ENCODE data around the gene PPM1N. TPM values are rescaled to one million over a fixed set of nuclear protein-coding genes. Genes with fewer than 3 reads are reported as not detected.

Gene PPM1N
- total and polyA plus RNA-seq, 2 of the 13 experiments (the other 11 are each of a cell fraction or from before 2014, with no cell fraction given), result 0.31 to 1.8 TPM

DNA sequence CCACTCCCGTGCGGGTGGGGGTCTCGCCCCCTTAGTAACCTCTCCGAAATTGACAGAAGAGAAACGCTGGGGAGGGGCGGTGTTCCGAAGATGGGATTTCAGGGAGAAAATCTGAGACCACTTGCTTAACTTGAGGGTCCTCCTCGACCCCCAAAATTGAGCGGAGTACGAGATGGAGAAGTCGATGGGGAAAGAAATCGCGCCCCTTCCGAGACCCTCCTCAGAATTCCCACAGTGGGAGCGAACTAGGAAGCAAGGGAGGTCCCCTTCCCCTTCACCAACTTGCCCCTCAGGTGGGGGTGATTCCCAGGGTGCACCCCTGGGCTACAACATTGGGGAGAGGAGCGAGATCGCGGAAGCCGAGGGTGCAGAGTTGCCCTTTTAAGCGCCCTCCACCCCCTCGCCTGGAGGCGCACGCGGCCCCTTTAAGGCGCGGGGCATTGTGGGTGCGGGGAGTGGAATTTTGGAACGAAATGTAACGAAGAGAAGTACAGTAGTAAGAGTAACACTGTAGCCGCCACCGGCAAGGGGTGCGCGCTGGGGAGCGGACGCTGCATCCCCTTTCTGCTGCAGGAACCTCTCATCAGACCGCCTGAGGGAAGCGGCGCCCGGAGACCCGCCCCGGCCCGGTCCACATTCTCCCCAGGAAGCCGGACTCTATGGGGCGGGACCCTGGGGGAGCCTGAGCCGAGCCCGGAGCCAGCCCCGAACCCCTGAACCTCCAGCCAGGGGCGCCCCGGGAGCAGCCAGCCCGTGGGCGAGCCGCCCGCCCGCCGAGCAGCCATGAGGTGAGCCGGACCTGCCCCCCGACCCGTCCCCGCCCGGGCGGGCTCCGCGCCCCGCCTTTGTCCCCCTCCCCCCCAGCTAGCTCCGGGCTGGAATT is 9.0 kb downstream of the PPM1N start, which contains the start of gene VASP (continued):
- TF ChIP-seq, protein P1, sequence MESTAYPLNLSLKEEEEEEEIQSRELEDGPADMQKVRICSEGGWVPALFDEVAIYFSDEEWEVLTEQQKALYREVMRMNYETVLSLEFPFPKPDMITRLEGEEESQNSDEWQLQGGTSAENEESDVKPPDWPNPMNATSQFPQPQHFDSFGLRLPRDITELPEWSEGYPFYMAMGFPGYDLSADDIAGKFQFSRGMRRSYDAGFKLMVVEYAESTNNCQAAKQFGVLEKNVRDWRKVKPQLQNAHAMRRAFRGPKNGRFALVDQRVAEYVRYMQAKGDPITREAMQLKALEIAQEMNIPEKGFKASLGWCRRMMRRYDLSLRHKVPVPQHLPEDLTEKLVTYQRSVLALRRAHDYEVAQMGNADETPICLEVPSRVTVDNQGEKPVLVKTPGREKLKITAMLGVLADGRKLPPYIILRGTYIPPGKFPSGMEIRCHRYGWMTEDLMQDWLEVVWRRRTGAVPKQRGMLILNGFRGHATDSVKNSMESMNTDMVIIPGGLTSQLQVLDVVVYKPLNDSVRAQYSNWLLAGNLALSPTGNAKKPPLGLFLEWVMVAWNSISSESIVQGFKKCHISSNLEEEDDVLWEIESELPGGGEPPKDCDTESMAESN (CRISPR knock-in tag; conservative IDR thresholded peaks at IDR 0.05), result no peak
- TF ChIP-seq, protein P2, sequence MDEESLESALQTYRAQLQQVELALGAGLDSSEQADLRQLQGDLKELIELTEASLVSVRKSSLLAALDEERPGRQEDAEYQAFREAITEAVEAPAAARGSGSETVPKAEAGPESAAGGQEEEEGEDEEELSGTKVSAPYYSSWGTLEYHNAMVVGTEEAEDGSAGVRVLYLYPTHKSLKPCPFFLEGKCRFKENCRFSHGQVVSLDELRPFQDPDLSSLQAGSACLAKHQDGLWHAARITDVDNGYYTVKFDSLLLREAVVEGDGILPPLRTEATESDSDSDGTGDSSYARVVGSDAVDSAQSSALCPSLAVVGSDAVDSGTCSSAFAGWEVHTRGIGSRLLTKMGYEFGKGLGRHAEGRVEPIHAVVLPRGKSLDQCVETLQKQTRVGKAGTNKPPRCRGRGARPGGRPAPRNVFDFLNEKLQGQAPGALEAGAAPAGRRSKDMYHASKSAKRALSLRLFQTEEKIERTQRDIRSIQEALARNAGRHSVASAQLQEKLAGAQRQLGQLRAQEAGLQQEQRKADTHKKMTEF (CRISPR knock-in tag; IDR thresholded peaks at IDR 0.05), result no peak; the same call in 1 of the 2 replicates
- peak; percentile 17; the same call in 1 of the 2 replicates for TF ChIP-seq ZNF652 (CRISPR knock-in tag; IDR thresholded peaks at IDR 0.05; ENCODE audit: borderline replicate concordance, low read depth)
- TF ChIP-seq, protein P3, sequence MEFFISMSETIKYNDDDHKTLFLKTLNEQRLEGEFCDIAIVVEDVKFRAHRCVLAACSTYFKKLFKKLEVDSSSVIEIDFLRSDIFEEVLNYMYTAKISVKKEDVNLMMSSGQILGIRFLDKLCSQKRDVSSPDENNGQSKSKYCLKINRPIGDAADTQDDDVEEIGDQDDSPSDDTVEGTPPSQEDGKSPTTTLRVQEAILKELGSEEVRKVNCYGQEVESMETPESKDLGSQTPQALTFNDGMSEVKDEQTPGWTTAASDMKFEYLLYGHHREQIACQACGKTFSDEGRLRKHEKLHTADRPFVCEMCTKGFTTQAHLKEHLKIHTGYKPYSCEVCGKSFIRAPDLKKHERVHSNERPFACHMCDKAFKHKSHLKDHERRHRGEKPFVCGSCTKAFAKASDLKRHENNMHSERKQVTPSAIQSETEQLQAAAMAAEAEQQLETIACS (CRISPR knock-in tag; IDR thresholded peaks at IDR 0.05), result 0 out of 2 replicates have a peak, but pooled peaks have one; percentile 29
- no peak for TF ChIP-seq ZNF790 (CRISPR knock-in tag; IDR thresholded peaks at IDR 0.05; ENCODE audit: borderline replicate concordance)
- no peak for TF ChIP-seq GPN1 (CRISPR knock-in tag; IDR thresholded peaks at IDR 0.05; ENCODE audit: borderline replicate concordance)
- peak; percentile 27; the same call in 1 of the 2 replicates for TF ChIP-seq CREM (IDR thresholded peaks at IDR 0.05)
- no peak for TF ChIP-seq CREM (CRISPR knock-in tag; IDR thresholded peaks at IDR 0.05)
- no peak for TF ChIP-seq SATB2 (CRISPR knock-in tag; IDR thresholded peaks at IDR 0.05)
- no peak for TF ChIP-seq POLR2AphosphoS2 (IDR thresholded peaks at IDR 0.05; ENCODE audit: low read depth, low read length)
- TF ChIP-seq PCBP1 (IDR thresholded peaks at IDR 0.05; ENCODE audit: borderline replicate concordance, low read depth, low read length), result peak; percentile 66; the same call in 1 of the 2 replicates
- no peak for TF ChIP-seq SYNCRIP (IDR thresholded peaks at IDR 0.05; ENCODE audit: insufficient read depth, low read depth, low read length)
- TF ChIP-seq, protein P4, sequence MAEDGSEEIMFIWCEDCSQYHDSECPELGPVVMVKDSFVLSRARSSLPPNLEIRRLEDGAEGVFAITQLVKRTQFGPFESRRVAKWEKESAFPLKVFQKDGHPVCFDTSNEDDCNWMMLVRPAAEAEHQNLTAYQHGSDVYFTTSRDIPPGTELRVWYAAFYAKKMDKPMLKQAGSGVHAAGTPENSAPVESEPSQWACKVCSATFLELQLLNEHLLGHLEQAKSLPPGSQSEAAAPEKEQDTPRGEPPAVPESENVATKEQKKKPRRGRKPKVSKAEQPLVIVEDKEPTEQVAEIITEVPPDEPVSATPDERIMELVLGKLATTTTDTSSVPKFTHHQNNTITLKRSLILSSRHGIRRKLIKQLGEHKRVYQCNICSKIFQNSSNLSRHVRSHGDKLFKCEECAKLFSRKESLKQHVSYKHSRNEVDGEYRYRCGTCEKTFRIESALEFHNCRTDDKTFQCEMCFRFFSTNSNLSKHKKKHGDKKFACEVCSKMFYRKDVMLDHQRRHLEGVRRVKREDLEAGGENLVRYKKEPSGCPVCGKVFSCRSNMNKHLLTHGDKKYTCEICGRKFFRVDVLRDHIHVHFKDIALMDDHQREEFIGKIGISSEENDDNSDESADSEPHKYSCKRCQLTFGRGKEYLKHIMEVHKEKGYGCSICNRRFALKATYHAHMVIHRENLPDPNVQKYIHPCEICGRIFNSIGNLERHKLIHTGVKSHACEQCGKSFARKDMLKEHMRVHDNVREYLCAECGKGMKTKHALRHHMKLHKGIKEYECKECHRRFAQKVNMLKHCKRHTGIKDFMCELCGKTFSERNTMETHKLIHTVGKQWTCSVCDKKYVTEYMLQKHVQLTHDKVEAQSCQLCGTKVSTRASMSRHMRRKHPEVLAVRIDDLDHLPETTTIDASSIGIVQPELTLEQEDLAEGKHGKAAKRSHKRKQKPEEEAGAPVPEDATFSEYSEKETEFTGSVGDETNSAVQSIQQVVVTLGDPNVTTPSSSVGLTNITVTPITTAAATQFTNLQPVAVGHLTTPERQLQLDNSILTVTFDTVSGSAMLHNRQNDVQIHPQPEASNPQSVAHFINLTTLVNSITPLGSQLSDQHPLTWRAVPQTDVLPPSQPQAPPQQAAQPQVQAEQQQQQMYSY (CRISPR knock-in tag; IDR thresholded peaks at IDR 0.05), result peak; percentile 49; the same call in 1 of the 2 replicates
- no peak for TF ChIP-seq U2AF2 (IDR thresholded peaks at IDR 0.05; ENCODE audit: low read depth, low read length)
- TF ChIP-seq, protein P5, sequence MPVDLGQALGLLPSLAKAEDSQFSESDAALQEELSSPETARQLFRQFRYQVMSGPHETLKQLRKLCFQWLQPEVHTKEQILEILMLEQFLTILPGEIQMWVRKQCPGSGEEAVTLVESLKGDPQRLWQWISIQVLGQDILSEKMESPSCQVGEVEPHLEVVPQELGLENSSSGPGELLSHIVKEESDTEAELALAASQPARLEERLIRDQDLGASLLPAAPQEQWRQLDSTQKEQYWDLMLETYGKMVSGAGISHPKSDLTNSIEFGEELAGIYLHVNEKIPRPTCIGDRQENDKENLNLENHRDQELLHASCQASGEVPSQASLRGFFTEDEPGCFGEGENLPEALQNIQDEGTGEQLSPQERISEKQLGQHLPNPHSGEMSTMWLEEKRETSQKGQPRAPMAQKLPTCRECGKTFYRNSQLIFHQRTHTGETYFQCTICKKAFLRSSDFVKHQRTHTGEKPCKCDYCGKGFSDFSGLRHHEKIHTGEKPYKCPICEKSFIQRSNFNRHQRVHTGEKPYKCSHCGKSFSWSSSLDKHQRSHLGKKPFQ (CRISPR knock-in tag; IDR thresholded peaks at IDR 0.05; ENCODE audit: insufficient replicate concordance), result no peak
- TF ChIP-seq, protein P6, sequence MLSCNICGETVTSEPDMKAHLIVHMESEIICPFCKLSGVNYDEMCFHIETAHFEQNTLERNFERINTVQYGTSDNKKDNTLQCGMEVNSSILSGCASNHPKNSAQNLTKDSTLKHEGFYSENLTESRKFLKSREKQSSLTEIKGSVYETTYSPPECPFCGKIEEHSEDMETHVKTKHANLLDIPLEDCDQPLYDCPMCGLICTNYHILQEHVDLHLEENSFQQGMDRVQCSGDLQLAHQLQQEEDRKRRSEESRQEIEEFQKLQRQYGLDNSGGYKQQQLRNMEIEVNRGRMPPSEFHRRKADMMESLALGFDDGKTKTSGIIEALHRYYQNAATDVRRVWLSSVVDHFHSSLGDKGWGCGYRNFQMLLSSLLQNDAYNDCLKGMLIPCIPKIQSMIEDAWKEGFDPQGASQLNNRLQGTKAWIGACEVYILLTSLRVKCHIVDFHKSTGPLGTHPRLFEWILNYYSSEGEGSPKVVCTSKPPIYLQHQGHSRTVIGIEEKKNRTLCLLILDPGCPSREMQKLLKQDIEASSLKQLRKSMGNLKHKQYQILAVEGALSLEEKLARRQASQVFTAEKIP (CRISPR knock-in tag; IDR thresholded peaks at IDR 0.05; ENCODE audit: borderline replicate concordance), result no peak
